ENCODE results near the gene ARHGEF12.

GRCh38 chr11:120457996-120458395 lies 121.8 kb downstream of the ARHGEF12 start:
- TF ChIP-seq CTCF (IDR thresholded peaks at IDR 0.05), result no peak
- no peak for TF ChIP-seq POLR2A (IDR thresholded peaks at IDR 0.05)

Measured in uterus (tissue), 2 donors.